HG03095 (cell line): ENCODE data around the gene KDM4E.
A peak's percentile ranks its signal among the peaks of the same experiment; 100 is the strongest.
"Not testable (repeated sequence)": the region's sequence is repeated elsewhere in the genome, so short reads cannot be mapped to it uniquely, and the experiment has no call there.

ENCODE experiments used
- ATAC-seq: cut with Tn5 transposase; IDR thresholded peaks from one replicate; pipeline ENCODE4 v1.9.1; 2021; ENCODE audit warnings: moderate library complexity; ENCODE audit not compliant: unreplicated experiment

The KDM4E gene

DNA sequence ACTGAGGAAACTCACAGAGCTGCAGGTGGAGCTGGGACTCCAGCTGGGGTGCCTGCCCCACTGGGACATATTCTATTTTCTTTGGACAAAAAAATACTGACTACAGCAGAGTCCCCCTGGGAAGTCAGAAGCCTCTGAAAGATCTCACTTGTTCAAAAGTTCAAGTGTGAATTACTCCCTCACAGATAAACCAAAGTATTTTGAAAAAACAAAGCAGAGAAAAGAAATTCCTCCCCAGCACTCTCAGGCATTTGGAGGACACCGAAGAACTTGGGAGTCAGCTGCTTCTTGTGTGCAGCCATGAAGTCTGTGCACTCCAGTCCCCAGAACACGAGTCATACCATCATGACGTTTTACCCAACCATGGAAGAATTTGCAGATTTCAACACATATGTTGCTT lies 24.1 kb downstream of the KDM4E start, which contains the start of gene KDM4F:
TSS of gene KDM4F (plus strand) at position 301 of the 400 bp plus-strand sequence.
- ATAC-seq = not testable (repeated sequence)

DNA sequence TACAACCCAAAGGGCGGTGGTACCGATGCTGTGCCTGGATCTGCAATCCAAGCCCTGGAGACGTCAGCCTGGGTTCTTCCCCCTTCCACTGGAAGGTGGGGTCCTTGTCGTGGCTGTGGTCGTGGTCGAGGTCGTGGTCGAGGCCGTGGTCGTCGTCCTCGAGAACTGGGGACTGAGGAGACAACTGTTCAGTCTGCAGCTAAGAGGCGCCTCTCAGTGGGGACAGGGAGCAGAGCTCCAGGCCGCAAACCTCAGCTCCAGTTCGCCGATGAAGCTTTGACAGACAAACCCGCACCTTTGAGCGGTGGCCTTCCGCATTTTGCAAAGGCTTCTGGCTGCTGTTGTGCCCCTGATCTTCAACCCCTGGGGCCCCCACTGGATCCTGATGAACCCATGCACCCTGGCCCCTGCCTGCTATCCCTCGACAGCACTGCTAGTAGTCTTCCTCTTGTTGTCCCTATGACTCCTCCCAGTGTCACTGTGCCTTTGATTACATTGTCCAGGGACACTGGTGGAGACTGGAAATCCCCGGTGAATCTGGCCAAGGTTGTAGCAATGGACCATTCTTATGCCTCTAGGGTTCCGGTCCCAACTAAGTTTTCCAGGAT lies 25.6 kb downstream of the KDM4E start:
- no peak for ATAC-seq

DNA sequence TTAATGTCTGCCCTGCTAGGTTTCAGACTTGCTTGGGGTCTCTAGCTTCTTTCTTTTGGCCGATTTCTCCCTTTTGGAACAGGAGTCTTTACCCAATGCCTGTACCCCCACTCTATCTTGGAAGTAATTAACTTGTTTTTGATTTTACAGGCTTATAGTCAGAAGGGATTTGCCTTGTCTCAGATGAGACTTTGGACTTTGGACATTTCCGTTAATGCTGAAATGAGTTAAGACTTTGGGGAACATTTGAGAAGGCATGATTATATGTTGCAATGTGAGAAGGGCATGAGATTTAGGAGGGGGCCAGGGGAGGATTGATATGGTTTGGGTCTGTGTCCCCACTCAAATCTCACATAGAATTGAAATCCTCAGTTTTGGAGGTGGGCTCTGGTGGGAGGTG lies 29.3 kb downstream of the KDM4E start:
- ATAC-seq = no peak

DNA sequence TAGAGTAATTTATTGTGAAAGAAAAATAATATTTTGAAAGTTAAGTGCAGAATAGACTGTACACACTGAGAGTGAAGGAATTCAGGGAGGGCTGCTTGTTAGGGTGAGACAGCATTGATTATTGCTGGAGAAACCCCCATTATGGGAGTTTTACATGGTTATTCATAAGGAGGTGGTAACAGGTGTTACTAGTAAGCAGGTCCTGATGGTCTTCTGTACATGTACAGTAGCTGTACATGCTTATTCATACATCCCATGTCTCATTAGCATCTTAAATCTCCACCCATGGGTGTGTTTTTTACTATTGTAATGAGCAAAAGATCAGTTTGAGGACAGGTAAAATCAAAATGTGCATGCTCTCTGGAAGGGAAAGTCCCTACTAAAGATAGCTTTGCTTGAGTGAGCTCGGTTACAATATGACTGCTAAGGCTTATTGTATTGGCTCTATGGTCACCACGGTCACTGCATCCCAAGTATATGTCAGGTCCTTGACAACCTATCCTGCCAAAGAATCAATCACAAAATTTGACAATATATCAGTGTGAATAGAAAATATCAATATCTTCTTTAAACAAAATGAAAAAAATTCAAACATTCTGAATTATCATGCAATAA lies 30.3 kb downstream of the KDM4E start:
- peak; percentile 96 for ATAC-seq

DNA sequence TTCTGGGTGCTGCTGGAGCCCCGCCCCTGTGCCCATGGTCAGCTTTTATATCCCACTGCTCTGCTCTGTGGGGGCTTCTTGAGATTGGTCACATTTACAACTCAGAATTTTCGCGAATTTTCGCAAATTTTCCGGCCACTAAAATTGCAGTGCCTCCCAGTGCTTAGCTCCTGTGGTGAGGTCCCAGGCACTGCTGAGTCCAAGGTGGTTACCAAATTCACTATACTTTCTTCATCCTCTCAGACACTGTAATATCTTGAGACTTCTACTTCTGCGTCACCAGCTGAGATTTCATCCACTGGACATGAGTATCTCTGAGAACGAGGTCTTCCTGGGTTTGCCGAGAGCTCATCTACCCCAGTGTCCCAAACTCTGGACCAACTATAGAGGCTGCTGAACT lies 32.9 kb downstream of the KDM4E start:
- no peak for ATAC-seq

DNA sequence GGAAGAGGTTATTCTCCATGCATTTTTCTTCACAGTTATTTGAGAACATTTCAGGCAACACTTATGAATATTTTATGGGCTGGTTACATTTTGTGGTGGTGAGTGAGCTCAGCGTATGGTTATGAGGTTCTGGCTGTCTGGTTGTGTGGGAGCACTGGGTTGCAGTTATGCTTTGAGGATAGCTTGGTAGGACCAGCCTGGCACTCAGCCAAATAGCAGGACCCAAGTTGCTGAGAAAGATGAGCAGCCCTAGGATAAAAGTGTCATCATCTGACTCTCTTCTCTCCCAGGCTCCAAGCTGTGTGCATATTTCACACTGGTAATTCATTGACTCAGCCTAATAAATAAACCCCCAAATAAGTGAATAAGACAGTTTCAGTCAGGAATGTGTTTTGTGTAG lies 33.6 kb downstream of the KDM4E start:
- no peak for ATAC-seq

DNA sequence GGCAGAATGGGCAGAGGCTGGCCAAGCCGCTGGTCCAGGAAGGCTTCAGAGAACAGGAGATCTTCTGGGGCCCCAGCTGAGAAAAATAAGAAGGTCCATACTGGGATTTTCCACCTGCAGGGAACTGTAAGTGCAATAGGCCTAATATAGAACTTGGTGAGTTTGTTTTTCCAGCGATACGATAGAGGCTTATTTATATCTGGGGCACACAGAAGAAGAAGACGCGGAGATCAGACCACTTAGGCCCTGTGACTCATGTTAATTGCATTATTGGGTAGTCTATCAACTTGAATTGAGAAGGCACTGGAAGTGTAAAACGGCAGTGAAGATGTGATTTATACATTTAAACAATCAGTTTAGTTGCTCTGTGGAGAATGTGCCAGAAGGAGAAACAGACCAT lies 34.0 kb downstream of the KDM4E start:
- ATAC-seq = no peak

DNA sequence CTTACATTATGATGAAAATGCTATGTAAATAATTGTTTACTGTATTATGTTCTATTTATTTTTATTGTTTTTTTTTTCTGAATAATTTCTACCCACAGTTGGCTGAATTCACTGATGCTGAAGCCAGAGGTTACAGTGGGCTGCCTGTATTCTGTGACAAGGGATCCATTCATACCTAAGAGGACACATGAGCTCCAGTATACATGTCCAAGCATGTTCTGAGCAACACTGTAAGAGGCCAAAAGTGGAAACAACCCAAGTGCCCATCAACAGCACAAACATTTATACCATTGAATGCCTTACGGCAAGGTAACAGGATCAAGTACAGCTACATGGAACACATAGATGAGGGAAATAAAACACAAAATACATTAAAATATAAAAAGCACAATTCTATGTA lies 40.3 kb downstream of the KDM4E start:
- ATAC-seq = no peak

DNA sequence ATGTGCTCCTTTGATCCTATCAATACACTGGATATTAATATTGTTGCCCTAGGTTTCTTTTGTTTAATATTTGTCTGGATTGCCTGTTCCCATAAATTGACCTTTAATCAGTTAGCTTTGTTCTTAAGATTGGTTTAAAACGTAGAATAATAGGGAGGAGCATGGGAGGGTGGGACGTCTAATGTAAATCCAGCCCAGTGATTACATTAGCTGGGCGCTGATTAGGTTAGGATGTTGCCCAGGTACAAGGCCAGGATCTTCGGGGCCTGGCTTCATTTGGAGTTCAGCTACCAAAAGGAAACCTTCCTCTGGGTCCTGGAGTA lies 41.6 kb downstream of the KDM4E start, which contains the start of gene SRSF8:
TSS of gene SRSF8 (plus strand) at position 204 of the 323 bp plus-strand sequence. CDS start 308 bp downstream, outside the sequence.
- peak; percentile 39 for ATAC-seq

DNA sequence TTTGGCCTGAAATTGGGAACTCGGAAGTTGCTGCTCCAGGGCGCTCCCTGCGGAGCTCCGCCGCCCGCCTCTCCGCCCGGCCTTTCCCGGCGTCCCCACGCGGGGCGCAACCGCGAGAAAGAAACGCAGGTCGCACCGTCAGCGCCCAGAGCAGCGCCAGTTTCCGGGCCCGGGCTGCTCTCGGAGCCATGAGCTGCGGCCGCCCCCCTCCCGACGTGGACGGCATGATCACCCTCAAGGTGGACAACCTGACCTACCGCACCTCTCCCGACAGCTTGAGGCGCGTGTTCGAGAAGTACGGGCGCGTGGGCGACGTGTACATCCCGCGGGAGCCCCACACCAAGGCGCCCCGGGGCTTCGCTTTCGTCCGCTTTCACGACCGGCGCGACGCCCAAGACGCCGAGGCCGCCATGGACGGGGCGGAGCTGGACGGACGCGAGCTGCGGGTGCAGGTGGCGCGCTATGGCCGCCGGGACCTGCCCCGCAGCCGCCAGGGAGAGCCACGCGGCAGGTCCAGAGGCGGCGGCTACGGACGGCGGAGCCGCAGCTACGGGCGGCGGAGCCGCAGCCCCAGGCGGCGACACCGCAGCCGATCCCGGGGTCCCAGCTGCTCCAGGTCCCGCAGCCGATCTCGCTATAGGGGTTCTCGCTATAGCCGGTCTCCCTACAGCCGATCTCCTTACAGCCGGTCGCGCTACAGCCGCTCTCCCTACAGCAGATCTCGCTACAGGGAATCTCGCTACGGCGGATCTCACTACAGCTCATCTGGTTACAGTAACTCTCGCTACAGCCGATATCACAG lies 42.2 kb downstream of the KDM4E start:
- ATAC-seq = peak; percentile 60

DNA sequence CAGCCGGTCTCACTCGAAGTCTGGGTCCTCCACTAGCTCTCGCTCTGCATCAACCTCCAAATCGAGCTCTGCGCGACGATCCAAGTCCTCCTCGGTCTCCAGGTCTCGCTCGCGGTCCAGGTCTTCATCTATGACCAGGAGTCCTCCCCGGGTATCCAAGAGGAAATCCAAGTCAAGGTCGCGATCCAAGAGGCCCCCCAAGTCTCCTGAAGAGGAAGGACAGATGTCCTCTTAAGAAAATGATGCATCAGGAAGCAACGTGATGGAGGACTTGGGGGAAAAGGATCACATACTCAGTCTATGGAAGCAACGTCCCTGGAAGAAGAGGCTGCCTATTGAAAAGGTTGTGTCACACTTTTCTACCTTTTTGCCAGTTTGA lies 42.8 kb downstream of the KDM4E start:
- ATAC-seq = no peak

DNA sequence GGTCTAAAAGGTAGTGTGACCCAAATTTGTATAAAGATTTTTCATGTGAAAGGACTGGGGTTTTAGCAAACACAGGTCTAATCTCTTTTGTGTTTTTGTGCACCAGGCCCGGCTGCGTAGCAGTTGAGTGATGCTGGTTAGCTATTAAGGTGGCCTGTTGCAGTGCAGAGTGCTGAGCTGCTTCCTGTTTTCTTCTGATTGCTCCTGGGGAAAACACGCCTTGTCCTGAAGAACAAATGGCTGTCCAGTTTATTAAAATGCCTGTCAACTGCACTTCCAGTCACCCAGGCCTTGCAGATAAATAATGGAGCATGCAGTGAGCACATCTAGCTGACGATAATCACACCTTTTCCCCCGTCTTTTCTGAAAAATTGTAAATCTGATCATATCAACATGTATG lies 43.5 kb downstream of the KDM4E start:
- peak; percentile 66 for ATAC-seq

DNA sequence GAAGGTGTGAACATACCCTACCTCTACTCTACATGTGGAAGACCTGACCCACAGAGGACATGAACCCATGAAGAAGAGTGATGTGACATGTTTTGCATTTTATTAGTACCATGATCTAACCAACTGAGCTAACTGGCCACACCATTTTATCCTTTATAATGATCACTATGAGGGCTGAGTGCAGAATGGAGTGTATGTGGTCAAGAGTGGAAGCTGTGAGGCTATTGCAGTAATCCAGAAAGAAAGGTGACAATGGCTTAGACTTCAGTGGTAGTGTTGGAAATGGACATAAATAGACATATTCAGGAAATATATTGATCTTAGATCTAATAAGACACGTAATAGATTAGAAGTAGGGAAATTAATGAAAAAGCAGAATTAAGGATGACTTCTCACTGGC lies 45.4 kb downstream of the KDM4E start:
- ATAC-seq = no peak

DNA sequence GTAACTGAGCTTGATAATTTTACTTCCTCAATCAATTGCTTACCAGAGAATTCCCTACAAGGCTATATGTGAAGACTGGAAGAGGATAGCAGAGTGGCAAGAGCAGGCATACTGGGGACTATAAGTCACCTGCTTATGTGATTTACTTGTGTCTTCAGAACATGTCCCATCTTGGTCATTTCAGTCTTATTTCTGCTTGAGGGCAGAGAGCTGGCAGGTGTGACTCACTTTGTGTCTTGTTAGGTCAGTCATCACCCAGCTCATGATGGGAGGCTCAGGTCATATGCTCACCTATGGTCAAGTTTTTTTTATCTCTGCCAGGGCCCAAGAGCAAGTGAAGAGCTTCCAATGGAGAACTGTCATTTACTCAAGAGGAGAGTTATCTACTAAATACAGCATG lies 47.9 kb downstream of the KDM4E start:
- ATAC-seq = no peak

DNA sequence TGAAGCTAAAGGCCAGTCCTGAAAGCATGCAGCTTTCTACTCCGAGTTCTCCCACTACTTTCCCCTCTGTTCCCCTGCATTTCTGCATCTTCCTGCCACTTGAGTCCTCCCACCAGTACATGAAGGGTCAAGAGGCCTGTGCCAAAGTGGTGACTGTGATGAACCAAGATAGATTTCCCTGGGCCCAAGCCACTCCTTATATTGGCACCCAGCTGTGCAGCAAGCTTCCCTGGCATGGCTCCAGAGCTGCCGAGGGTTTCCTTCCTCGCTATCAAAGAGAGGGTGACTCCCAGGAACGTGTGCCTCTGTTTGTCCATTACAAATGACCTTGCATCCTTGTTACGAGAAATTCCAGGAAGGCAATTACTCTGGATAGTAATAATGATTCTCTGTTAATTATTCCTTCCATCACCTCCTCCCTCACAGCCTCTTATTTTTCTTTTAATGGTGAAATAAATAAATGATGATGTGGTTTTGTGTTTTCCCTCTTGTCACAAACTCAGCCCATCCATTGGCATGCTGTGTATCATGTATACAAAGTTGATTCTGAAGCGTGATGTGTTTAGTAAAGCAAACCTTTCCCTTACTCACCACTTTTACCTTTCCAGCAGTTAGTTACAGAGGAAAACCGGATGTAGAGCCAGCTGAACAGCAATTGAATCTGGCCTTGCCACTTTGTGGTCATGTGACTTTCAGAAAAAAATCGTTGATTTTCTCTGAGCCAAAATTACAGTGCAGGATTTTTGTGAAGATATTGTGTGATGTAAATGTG lies 49.9 kb downstream of the KDM4E start:
- no peak for ATAC-seq

DNA sequence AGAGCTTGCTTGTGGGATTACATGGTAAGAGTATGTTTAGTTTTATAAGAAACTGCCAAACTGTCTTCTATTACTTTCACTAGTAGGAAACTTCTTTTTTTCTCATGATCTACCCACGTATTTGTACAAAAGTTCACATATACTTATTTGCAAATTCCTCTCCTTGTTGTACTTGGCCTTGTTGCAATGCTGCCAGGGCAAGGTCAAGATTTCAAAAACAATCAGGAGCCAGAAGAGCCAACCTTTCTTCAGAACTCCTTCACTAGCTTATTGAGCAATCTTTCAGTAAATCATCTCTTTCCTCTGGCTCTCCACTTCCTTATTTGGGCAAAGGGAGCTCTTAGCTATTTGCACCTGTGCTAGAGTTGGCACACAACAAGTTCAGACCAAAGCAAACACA lies 51.4 kb downstream of the KDM4E start:
- ATAC-seq = no peak

DNA sequence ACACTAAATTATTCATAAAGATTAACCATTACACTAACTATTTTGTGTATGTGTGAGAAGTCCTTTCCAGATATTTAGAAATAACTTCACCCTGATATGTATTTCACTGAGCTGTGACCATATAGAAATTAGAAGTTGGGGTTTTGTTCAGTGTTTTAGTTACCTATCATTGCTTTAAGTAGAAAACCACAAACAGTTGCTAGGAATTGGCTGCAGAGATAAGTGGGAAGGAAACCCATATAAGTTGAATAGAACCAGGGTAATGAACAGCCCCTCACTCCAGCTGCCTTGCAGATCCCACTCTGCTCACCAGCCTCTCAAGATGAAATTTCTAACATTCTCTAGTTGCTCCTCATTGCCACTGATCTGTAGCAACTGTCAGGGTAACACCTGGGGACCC lies 51.9 kb downstream of the KDM4E start:
- no peak for ATAC-seq
